HG03135 (cell line): ENCODE results near the gene KLHL40.

Experiments used
- ATAC-seq: cut with Tn5 transposase; IDR thresholded peaks from one replicate; pipeline ENCODE4 v1.9.1; 2021; ENCODE audit warnings: mild to moderate bottlenecking, moderate library complexity; ENCODE audit not compliant: unreplicated experiment

KLHL40 gene

DNA sequence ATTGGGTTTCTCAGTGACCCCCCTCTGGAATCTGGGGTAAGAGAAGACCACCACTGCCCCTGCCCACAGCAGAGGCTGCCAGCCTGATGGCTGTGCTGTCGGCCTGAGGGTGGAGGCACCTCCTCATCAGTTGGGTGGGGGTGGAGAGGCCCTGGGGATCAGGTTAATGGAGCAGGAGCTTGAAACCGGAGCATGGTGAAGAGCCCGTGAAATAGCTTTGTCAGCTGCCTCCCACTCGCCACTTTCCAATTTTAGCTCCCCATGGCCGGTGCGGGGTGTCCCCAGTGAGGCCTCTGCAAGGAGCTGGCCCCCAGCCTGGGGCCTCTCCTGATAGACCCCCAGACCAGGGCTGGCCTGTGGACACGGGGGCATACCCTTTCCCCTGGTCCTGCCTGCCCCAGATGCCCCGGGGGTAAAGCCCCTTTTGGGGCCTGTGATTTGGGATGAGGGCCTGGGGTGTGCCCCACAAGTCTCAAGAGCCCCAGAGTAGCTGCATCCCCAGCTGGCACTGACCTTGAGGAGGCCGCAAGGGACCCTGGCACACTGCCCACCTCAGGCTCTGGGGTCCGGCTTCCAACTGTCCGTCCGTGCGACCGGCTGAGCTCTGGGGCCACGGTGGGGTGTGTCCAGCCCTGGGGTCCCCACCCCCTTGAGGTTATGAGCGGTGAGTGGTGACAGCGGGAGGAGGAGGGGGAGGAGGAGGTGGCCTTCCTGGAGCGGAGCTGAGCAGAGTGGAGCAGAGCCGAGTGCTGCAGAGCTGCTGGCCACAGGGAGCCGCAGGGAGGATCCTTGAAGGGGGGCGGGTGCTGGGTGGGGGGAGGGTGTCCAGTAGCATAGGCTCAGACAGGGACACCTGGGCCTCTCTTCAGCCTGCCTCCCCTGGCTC, 17.0 kb downstream of the KLHL40 start, which contains the start of gene HHATL:
HHATL (minus strand) TSS at position 733 of the 886 bp plus-strand sequence. CDS start 1,972 bp downstream, outside the sequence.
- no peak for ATAC-seq

DNA sequence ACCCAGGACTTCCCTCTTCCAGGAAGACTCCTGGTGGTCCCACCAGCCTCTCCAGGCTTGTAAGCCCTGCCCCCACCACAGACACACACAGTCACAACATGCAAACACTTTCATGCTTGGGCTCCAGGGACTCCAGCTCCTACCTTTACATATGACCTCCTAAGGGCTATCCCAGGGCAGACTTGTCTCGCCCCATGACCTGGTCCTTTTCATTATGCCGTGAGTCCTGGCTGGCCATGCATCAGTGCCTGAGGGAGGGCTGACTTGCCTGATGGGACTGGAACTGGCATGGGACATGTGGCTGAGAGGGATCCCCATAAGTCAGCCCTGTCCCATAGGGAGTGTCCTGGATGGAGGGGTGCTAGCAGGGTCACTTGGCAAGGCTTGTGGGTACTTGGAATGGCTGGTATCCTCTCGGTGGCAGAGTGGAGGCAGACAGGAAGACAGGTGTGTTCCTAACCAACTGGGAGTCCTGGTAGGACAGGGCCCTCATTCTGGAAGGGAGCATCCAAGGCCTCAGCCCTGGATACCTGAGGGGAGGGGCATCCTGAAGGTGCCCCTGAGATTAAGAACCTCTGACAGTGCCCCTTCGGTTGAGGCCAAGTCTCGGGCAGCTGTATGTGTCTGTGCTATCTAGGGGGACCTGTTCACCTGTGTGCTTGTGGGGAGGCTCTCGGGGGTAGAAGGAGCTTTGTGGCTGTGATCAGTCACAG, 17.8 kb downstream of the KLHL40 start:
- no peak for ATAC-seq

DNA sequence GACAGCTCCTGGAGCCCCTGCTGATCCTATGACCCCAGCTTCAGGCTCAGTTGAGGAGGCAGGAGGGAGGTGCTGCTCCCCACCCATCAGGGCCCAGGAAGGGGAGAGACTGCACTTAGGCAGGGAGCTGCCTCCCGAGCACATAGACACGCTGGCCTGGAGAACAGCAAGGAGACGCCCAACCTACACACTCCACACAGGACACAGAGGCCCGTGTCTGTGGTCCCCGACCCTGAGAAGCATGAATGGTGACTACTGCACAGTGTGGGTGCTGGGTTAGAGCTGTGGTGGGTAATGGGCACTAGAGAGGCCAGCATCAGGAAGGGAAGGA, 18.3 kb downstream of the KLHL40 start:
- no peak for ATAC-seq

- no peak for ATAC-seq
Observed at GRCh38 chr3:42704136-42704841, 19.0 kb downstream of the KLHL40 start.

DNA sequence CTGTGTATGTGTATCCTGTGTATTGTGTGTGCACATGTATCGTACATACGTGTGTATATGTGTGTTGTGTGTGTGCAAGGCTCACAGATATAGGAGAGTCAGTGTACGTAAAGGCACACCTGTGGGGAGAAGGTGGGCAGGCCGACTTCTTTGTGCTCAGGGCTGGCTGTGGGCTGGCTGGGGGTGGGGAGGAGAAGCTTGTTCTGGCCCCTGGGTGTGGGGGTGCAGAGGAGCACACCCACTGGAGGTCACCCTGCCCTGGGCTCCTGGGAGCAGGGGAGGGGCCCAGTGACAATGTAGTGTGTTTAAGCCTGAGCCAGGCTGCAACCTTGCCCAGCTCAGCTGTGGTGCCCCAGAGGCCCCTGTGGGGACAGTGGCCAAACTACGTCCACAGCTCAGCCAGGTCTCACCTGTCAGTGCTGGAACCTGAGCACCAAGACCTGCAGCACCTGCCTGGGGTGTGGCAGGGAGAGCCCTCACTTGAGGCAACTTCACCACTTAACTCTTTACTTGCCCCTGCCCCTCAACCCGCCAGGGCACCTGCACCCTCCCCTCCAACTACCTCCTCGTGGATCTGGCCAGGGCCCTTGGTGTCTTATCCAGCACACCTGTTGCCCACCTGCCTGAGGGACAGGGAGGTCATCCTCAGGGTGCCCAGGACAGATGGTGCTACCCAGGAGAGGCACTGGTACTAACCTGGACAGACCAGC, 19.9 kb downstream of the KLHL40 start:
- no peak for ATAC-seq

DNA sequence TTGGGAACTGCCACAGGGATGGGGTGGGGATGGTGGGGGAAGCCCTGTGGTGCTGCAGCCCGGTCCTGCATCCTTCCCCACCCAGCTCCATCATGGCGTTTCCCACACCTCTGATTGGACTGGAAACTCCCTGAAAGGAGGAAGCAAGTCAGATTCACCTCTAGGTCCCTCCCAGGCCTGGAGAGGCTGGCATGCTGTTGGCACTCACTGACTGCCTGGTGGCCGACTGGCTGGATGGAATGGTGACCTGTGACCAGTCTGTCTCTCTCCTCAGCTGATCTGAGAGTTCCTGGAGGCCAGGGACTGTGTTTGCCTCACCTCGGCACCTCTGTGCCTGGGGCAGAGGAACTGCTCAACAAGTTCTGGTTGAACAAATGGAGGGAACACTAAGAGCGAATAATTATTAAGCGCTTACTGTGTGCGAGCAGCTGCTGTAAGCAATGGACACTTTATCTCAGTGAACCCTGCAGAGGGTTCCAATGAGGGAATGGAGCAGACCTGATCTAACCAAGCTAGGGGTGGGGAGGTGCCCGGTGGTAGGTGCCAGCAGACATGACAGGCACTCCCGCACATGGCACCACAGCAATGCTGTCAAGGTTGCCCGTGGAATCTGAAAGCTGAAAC, 20.7 kb downstream of the KLHL40 start:
- ATAC-seq = no peak

DNA sequence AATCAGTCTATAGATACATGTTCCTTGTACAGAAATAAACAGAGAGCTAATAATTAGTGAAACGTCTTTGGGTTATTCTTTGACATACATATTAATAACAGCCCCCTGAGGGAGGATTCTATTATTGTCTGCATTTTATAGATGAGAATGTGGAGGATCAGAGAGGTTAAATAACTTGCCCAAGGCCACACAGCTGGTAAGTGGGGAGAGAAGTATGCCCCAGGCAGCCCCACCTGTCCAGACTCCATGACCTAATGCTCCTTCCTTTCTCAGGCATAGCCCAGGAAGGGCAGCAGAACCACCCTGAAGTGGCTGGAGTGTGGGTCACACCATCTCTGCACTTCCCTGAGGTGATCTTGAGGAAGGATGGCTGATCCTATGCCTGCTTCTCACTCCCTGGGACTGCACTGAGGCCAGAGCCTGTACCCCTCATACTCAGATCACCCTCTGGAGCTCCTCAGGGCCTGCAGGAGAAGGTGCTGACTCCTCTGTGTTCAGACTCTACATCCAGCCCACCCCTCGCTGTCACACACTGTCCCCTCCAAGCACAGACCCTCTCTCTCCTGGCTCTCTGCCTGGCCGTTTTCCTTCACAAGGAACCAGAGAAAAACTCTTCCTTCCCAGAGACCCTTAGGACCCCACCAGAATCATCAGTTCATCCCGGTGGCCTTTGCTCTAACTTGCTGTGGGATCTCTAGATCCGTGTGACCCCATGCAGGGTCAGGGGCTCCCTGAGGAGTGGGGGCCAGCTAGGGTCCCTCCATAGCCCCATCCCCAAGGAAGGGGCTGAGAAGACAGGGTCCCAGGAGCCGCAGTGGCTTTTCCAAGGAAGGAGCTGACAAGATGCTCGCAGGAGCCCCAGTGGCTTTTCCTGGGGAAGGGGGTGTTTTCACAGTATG, 21.6 kb downstream of the KLHL40 start:
- no peak for ATAC-seq

GRCh38 chr3:42707620-42708355, 22.5 kb downstream of the KLHL40 start:
- no peak for ATAC-seq

DNA sequence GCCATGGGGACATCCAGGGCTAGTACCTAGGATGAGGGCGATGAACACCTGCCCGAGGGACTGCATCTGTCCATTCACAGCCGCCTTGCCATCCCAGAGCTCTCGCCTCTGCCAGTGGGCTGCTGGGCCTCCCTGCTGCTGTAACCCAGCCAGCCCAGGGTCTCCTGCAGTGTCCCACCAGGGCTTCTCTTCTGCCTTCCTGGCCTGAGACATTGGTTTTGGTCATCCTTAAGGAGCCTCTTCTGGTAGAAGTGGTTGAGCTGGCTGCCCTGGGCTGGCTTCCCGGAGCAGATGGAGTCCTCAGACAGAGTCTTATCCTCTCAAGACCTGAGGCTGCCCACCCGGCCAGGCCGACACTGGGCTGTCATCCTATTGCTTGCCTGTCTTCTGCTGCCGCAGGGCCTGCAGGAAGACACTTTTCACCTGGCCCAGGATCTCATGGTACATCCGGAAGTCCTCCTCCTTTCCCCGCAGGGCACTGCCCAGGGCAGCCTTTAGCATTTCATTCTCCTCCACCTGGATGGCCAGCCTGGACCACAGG, 23.3 kb downstream of the KLHL40 start:
- ATAC-seq = no peak

DNA sequence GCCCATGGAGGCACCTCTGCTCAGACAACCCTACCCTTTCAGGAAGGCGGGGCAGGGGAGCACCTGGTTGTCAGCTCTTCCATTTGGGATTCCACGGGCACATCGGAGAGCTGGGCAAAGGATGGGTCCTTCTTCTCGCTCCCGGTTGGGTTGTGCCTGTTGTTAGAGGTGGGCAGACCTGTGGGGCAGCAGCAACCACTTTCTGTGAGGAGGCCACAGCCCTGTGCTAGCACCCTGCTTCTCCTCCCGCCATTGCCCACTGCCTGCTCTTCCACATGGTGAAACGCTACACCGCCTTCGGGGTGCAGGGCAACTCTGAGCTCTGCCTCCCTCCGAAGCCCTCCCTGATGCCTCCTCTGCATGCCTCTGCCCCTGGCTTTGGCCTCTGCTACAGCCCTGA, 24.3 kb downstream of the KLHL40 start:
- no peak for ATAC-seq

GRCh38 chr3:42710323-42711021, 25.1 kb downstream of the KLHL40 start:
- no peak for ATAC-seq

- ATAC-seq = no peak
Observed at GRCh38 chr3:42711491-42712343, 26.4 kb downstream of the KLHL40 start.

- no peak for ATAC-seq
Observed at GRCh38 chr3:42712344-42712648, 27.0 kb downstream of the KLHL40 start.

GRCh38 chr3:42712688-42713372, 27.5 kb downstream of the KLHL40 start:
- no peak for ATAC-seq

- no peak for ATAC-seq
Observed at GRCh38 chr3:42713747-42714146, 28.4 kb downstream of the KLHL40 start.

- ATAC-seq = no peak
Observed at GRCh38 chr3:42714171-42714852, 29.0 kb downstream of the KLHL40 start.
